GM23338 (cell line): ENCODE data around the gene APCDD1L. TPM values are rescaled to one million over a fixed set of nuclear protein-coding genes. Genes with fewer than 3 reads are reported as not detected.

Experiments used
- ATAC-seq: fragments of 200-7000 bp; cut with Tn5 transposase; 3 replicates; pipeline ENCODE4 v1.9.1; 2020
- DNase-seq: peaks from one replicate; pipeline ENCODE4 v3.0.0-alpha.2; 2015; ENCODE audit warnings: low spot score
- H2AFZ ChIP-seq: fragments of 200-600 bp; sonication (generic); 2 replicates; pipeline ENCODE4 v1.8.0; 2016; ENCODE audit warnings: antibody characterized with exemption, mild to moderate bottlenecking, moderate library complexity
- H3F3A ChIP-seq: fragments of 200-600 bp; sonication (generic); replicated peaks from 2 replicates; pipeline ENCODE4 v1.8.0; 2017; ENCODE audit warnings: antibody characterized with exemption, mixed run types, low read depth
- H3K27ac ChIP-seq: fragments of 200-600 bp; sonication (generic); 2 replicates; pipeline ENCODE4 v1.6.1; 2016; ENCODE audit warnings: low read depth
- H3K27me3 ChIP-seq: fragments of 200-600 bp; sonication (generic); 2 replicates; pipeline ENCODE4 v1.8.0; 2016; ENCODE audit warnings: mild to moderate bottlenecking, mixed run types, moderate library complexity; ENCODE audit not compliant: insufficient read depth
- H3K36me3 ChIP-seq: fragments of 200-600 bp; sonication (generic); 2 replicates; pipeline ENCODE4 v1.8.0; 2016; ENCODE audit warnings: mild to moderate bottlenecking; ENCODE audit not compliant: insufficient read depth
- H3K4me1 ChIP-seq: fragments of 200-600 bp; sonication (generic); 2 replicates; pipeline ENCODE4 v1.8.0; 2016; ENCODE audit warnings: mild to moderate bottlenecking, moderate library complexity; ENCODE audit not compliant: insufficient read depth
- H3K4me2 ChIP-seq: fragments of 200-600 bp; sonication (generic); 2 replicates; pipeline ENCODE4 v1.7.1; 2017; ENCODE audit warnings: mixed run types
- H3K4me3 ChIP-seq: fragments of 200-600 bp; sonication (generic); 2 replicates; pipeline ENCODE4 v1.6.1; 2016; ENCODE audit warnings: mixed run types
- H3K79me2 ChIP-seq: fragments of 200-600 bp; sonication (generic); replicated peaks from 2 replicates; pipeline ENCODE4 v1.8.0; 2017; ENCODE audit warnings: mild to moderate bottlenecking; ENCODE audit not compliant: insufficient read depth
- H3K9me2 ChIP-seq: fragments of 200-600 bp; sonication (generic); 2 replicates; pipeline ENCODE4 v1.8.0; 2017; ENCODE audit not compliant: insufficient read depth
- H4K20me1 ChIP-seq: fragments of 200-600 bp; sonication (generic); replicated peaks from 2 replicates; pipeline ENCODE4 v1.8.0; 2017; ENCODE audit warnings: mild to moderate bottlenecking; ENCODE audit not compliant: insufficient read depth
- H3K27ac Mint-ChIP-seq: 2 replicates; pipeline ENCODE4 v1.8.0; 2020; ENCODE audit warnings: inconsistent platforms, mild to moderate bottlenecking, moderate library complexity, mixed read lengths
- H3K27me3 Mint-ChIP-seq: 3 replicates; pipeline ENCODE4 v1.8.0; 2022; ENCODE audit warnings: low read depth, mild to moderate bottlenecking, moderate library complexity, mixed read lengths, inconsistent platforms; ENCODE audit not compliant: insufficient read depth, poor library complexity
- H3K36me3 Mint-ChIP-seq: 3 replicates; pipeline ENCODE4 v1.8.0; 2021; ENCODE audit warnings: low read depth, mild to moderate bottlenecking, inconsistent platforms, moderate library complexity, mixed read lengths
- H3K4me1 Mint-ChIP-seq: 3 replicates; pipeline ENCODE4 v1.8.0; 2020; ENCODE audit warnings: mild to moderate bottlenecking, inconsistent platforms, mixed read lengths
- H3K4me3 Mint-ChIP-seq: 3 replicates; pipeline ENCODE4 v1.8.0; 2021; ENCODE audit warnings: moderate library complexity, mild to moderate bottlenecking, inconsistent platforms, mixed read lengths
- H3K9me3 Mint-ChIP-seq: 3 replicates; pipeline ENCODE4 v1.8.0; 2020; ENCODE audit warnings: moderate library complexity, mild to moderate bottlenecking, inconsistent platforms, mixed read lengths
- CREB1 ChIP-seq: fragments of 250-450 bp; sonication (Bioruptor Pico); IDR thresholded peaks from 2 replicates; pipeline ENCODE4 v1.5.0; 2020; ENCODE audit warnings: low read depth, mild to moderate bottlenecking, moderate library complexity
- CTCF ChIP-seq, 2 experiments: fragments of 200-600 bp in 1 of 2; sonication (generic) in 1 of 2; conservative IDR thresholded peaks; 2 replicates each; pipeline versions ENCODE4 v1.5.1 to v1.6.1; 2016 to 2017; ENCODE audit warnings: antibody characterized with exemption in 2 of 2, low read depth in 2 of 2, mild to moderate bottlenecking in 2 of 2, moderate library complexity in 1 of 2
- EZH2 ChIP-seq: fragments of 200-600 bp; sonication (generic); IDR thresholded peaks from one replicate; pipeline ENCODE4 v1.8.0; 2017; ENCODE audit warnings: antibody characterized with exemption, mild to moderate bottlenecking, low read depth; ENCODE audit not compliant: unreplicated experiment
- EZH2phosphoT487 ChIP-seq: fragments of 200-600 bp; sonication (generic); IDR thresholded peaks from one replicate; pipeline ENCODE4 v1.8.1; 2018; ENCODE audit warnings: antibody characterized with exemption; ENCODE audit not compliant: unreplicated experiment
- JUNB ChIP-seq: IDR thresholded peaks from one replicate; pipeline ENCODE4 v1.6.1; 2016; ENCODE audit warnings: antibody characterized with exemption; ENCODE audit not compliant: unreplicated experiment
- NANOG ChIP-seq: IDR thresholded peaks from 2 replicates; pipeline ENCODE4 v1.6.1; 2016; ENCODE audit warnings: antibody characterized with exemption, borderline replicate concordance
- POLR2AphosphoS5 ChIP-seq: IDR thresholded peaks from 2 replicates; pipeline ENCODE4 v1.6.1; 2016; ENCODE audit warnings: antibody characterized with exemption, low read depth
- REST ChIP-seq: IDR thresholded peaks from one replicate; pipeline ENCODE4 v1.6.1; 2018; ENCODE audit warnings: antibody characterized with exemption; ENCODE audit not compliant: unreplicated experiment
- STAT1 ChIP-seq: IDR thresholded peaks from one replicate; pipeline ENCODE4 v1.6.1; 2016; ENCODE audit warnings: antibody characterized with exemption; ENCODE audit not compliant: unreplicated experiment
- ZNF114 ChIP-seq: fragments of 250-450 bp; sonication (Bioruptor Pico); IDR thresholded peaks from 2 replicates; pipeline ENCODE4 v1.5.0; 2020; ENCODE audit warnings: mild to moderate bottlenecking, moderate library complexity
- ZNF331 ChIP-seq: fragments of 250-450 bp; sonication (Bioruptor Pico); IDR thresholded peaks from 2 replicates; pipeline ENCODE4 v1.5.0; 2020; ENCODE audit warnings: low read depth, mild to moderate bottlenecking, moderate library complexity
- polyA plus RNA-seq: library from polyadenylated mRNA; unstranded; fragments of >200 nt; fragmentation: Nextera tagmentation; extraction: Ambion mirVana; gene quantifications from 2 replicates; pipeline ENCODE4 v1.2.1, GENCODE V29; 2016
- total RNA-seq: library from RNA; depleted of rRNA; stranded (reverse); fragments of >200 nt; shearing (Covaris generic); gene quantifications from 2 replicates; pipeline ENCODE4 v1.2.3, GENCODE V29; 2014
- TF ChIP-seq, protein P1 (sequence below): IDR thresholded peaks from 2 replicates; pipeline ENCODE4 v1.6.1; 2016; ENCODE audit warnings: antibody characterized with exemption

The APCDD1L gene
- total and polyA plus RNA-seq, 2 experiments from 2014 or later, result 1.8 to 4.6 TPM

DNA sequence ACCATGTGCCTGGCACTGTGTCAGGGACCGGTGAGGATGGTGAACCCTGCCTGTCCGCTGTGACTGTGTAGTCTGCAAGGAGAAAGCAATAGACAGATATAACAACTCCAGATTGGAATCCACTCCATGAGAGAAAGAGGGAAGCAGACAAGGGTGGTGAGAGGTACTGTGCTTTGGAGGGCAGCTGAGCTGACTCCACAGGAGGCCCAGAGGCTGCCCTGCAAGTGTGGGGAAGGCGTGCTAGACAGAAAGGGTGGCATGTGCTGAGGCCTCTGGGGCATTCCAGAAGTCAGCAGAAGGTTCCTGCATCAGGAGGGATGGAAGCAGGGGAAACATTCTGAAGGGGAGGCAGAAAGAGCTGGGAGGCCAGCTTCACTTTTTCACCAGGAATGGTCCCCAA lies 39.3 kb upstream of the APCDD1L start (continued):
- TF ChIP-seq ZNF331 (CRISPR knock-in tag) (no peak), EZH2phosphoT487 (no peak), CREB1 (CRISPR knock-in tag) (no peak)

DNA sequence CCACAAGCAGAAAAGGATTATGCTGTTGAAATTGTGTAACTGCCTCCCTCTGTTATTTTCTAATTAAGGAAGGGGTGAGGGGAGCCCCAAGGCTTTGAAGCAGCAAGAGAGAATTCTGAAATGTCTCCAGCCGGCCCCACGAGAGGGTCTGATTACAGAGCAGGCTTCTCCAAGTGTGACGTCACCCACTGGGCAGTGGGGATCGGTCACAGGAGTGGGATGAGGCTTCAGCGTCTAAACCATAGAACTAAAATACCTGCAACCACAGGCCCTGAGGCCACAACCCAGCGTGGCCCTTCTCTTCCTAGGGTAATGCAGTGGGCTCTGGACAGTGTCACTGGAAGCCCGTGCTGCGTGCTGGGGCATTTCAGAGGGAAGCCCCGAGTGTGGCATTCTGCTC lies 38.6 kb upstream of the APCDD1L start:
- peaks cover 7% of the 10 kb centered on the region for H3K4me1 Mint-ChIP-seq
- H4K20me1 ChIP-seq, result no peaks in the 10 kb centered on the region
- no peak overlapping the region for H3K4me3 Mint-ChIP-seq
- H3F3A ChIP-seq, result no peaks in the 10 kb centered on the region
- H3K4me2 ChIP-seq, result no peak overlapping the region
- no peaks in the 10 kb centered on the region for H3K36me3 ChIP-seq
- H3K27me3 Mint-ChIP-seq, result peaks cover 8% of the 10 kb centered on the region
- no peaks in the 10 kb centered on the region for H3K4me1 ChIP-seq
- H3K9me2 ChIP-seq, result no peaks in the 10 kb centered on the region
- no peak overlapping the region for H3K27ac ChIP-seq
- TF ChIP-seq EZH2, result no peak
- TF ChIP-seq CTCF (conservative IDR thresholded peaks at IDR 0.05; ENCODE audit: low read depth in 2 of 2), result no peak
- TF ChIP-seq ZNF331 (CRISPR knock-in tag), result no peak
- no peak for TF ChIP-seq JUNB
- TF ChIP-seq CREB1 (CRISPR knock-in tag), result no peak
- TF ChIP-seq, protein P1, sequence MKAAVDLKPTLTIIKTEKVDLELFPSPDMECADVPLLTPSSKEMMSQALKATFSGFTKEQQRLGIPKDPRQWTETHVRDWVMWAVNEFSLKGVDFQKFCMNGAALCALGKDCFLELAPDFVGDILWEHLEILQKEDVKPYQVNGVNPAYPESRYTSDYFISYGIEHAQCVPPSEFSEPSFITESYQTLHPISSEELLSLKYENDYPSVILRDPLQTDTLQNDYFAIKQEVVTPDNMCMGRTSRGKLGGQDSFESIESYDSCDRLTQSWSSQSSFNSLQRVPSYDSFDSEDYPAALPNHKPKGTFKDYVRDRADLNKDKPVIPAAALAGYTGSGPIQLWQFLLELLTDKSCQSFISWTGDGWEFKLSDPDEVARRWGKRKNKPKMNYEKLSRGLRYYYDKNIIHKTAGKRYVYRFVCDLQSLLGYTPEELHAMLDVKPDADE, result no peak
- no peak for TF ChIP-seq POLR2AphosphoS5
- no peak for TF ChIP-seq EZH2phosphoT487
- no peak for TF ChIP-seq REST
- TF ChIP-seq ZNF114, result no peak
- no peak for TF ChIP-seq STAT1
- TF ChIP-seq NANOG, result no peak
- peaks cover 4% of the 10 kb centered on the region; the same call in 2 of the 3 replicates for H3K9me3 Mint-ChIP-seq
- DNase-seq, result no peak
- H3K27ac Mint-ChIP-seq, result no peak overlapping the region
- H3K27me3 ChIP-seq, result no peaks in the 10 kb centered on the region
- H2AFZ ChIP-seq, result no peak overlapping the region
- no peak overlapping the region for H3K4me3 ChIP-seq
- H3K36me3 Mint-ChIP-seq, result no peaks in the 10 kb centered on the region; the same call in 2 of the 3 replicates
- H3K79me2 ChIP-seq, result no peaks in the 10 kb centered on the region
- ATAC-seq, result no peak
